HEK293T (cell line): ENCODE data around the gene FAM136A.
"Not testable (repeated sequence)": the region's sequence is repeated elsewhere in the genome, so short reads cannot be mapped to it uniquely, and the experiment has no call there.

Experiments used
- CTCF ChIA-PET: fragments of 350-600 bp; formaldehyde crosslinking; extraction: SDS; loops from one replicate; lab custom pipeline; 2021; ENCODE audit warnings: antibody characterized with exemption, inconsistent platforms; lab: Yijun Ruan, JAX
- POLR2A ChIA-PET: fragments of 350-600 bp; formaldehyde crosslinking; extraction: SDS; loops from one replicate; lab custom pipeline; 2020; ENCODE audit warnings: antibody characterized with exemption, inconsistent platforms; lab: Yijun Ruan, JAX
- DNase-seq: peaks from one replicate; pipeline ENCODE4 v3.0.0; 2012; ENCODE audit warnings: mixed read lengths; ENCODE audit errors: extremely low spot score
- ARNT ChIP-seq: fragments of 450-650 bp; IDR thresholded peaks from 2 replicates; pipeline ENCODE4 v1.6.1; 2017; ENCODE audit warnings: mild to moderate bottlenecking
- BHLHE40 ChIP-seq: fragments of 450-650 bp; IDR thresholded peaks from 2 replicates; pipeline ENCODE4 v1.6.1; 2016; ENCODE audit warnings: mild to moderate bottlenecking, moderate library complexity, borderline replicate concordance
- CTBP1 ChIP-seq: fragments of 450-650 bp; IDR thresholded peaks from 2 replicates; pipeline ENCODE4 v1.6.1; 2016; ENCODE audit warnings: borderline replicate concordance
- ELF4 ChIP-seq: fragments of 450-650 bp; IDR thresholded peaks from 2 replicates; pipeline ENCODE4 v1.6.1; 2017; ENCODE audit warnings: antibody characterized with exemption
- FOXA1 ChIP-seq: fragments of 450-650 bp; IDR thresholded peaks from 2 replicates; pipeline ENCODE4 v1.6.1; 2016; ENCODE audit warnings: mild to moderate bottlenecking
- FOXK2 ChIP-seq: fragments of 450-650 bp; IDR thresholded peaks from 2 replicates; pipeline ENCODE4 v1.6.1; 2016; ENCODE audit warnings: mild to moderate bottlenecking
- FOXM1 ChIP-seq: fragments of 450-650 bp; IDR thresholded peaks from 2 replicates; pipeline ENCODE4 v1.6.1; 2017; ENCODE audit warnings: mild to moderate bottlenecking, borderline replicate concordance
- HDGF ChIP-seq: fragments of 450-650 bp; IDR thresholded peaks from 2 replicates; pipeline ENCODE4 v1.6.1; 2017; ENCODE audit warnings: antibody characterized with exemption, borderline replicate concordance
- L3MBTL2 ChIP-seq: fragments of 450-650 bp; conservative IDR thresholded peaks from 2 replicates; pipeline ENCODE4 v1.6.1; 2016; ENCODE audit warnings: mild to moderate bottlenecking
- LEF1 ChIP-seq: fragments of 450-650 bp; IDR thresholded peaks from 2 replicates; pipeline ENCODE4 v1.6.1; 2017; ENCODE audit warnings: mild to moderate bottlenecking, borderline replicate concordance
- NFRKB ChIP-seq: fragments of 450-650 bp; IDR thresholded peaks from 2 replicates; pipeline ENCODE4 v1.6.1; 2016; ENCODE audit warnings: mild to moderate bottlenecking, moderate library complexity
- SP1 ChIP-seq: fragments of 450-650 bp; IDR thresholded peaks from 2 replicates; pipeline ENCODE4 v1.6.1; 2017
- SUZ12 ChIP-seq: fragments of 450-650 bp; IDR thresholded peaks from 2 replicates; pipeline ENCODE4 v1.6.1; 2016; ENCODE audit warnings: mild to moderate bottlenecking
- TARDBP ChIP-seq: fragments of 450-650 bp; IDR thresholded peaks from 2 replicates; pipeline ENCODE4 v1.6.1; 2016
- ZNF384 ChIP-seq: fragments of 450-650 bp; IDR thresholded peaks from 2 replicates; pipeline ENCODE4 v1.6.1; 2016
- TF ChIP-seq, protein P1 (sequence below): fragments of 450-650 bp; IDR thresholded peaks from 2 replicates; pipeline ENCODE4 v1.6.1; 2016

Gene FAM136A

DNA sequence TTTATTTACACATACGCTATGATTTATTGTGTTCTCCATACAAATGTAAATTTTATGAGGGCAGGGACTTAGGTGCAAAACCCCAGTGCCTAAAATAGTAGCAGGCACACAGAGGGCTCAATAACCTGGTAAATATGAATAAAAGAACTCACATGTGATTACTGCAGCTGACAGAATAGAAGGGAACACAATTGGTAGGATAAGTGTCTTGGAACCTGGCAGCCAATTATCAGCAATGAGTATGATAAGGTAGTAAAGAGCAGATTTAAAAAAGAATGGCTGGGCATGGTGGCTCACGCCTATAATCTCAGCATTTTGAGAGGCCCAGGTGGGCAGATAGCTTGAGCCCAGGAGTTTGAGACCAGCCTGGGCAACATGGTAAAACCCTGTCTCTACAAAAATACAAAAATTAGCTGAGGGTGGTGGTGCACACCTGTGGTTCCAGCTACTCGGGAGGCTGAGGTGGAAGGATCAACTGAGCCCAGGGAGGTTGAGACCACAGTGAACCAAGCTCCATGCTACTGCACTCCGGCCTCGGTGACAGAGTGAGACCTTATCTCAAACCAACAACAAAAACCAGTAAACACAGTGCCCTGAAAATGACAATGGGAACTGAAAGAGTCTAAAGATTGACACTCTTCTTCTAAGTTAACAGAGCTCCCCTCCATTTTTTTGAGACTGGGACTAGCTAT lies 18.2 kb downstream of the FAM136A start:
- TF ChIP-seq FOXA1 (no peak), ZNF384 (no peak), SUZ12 (no peak), ARNT (no peak), ELF4 (no peak), CTBP1 (no peak), BHLHE40 (no peak)
- CTCF ChIA-PET: no interaction called here
- DNase-seq: no peak
- POLR2A ChIA-PET: interaction anchor here (1.2 to 3.7 kb wide), 3 partner anchors 10 to 26 kb away, joined by 3 to 32 read pairs (median 6); partner anchors contain the start of genes FAM136A, PCYOX1 and SNRPG

DNA sequence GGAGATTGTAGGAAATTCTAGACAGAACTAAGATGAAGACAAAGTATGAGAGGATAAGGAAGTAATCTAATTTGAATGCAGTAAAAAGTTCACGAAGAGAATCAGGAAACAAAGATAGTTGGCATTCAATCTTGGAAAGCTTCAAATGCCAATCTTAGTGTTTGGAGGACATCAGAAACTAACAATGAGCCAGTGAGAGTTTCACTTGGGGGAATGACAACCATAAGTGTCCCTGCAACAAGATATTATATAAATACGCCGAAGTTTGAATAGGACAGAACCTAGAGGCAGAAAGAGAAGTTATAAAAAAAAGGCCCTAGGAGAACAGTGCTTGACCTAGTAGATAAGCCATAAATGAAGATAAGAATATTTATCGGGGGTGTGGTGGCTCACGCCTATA lies 19.4 kb downstream of the FAM136A start:
- POLR2A ChIA-PET: interaction anchor here (2.2 to 3.7 kb wide), 2 partner anchors 11 to 25 kb away, joined by 6 to 32 read pairs; partner anchors contain the start of genes PCYOX1 and SNRPG
- TF ChIP-seq TARDBP (no peak), L3MBTL2 (no peak), NFRKB (no peak), ELF4 (no peak), SUZ12 (no peak), ARNT (no peak), FOXA1 (no peak), CTBP1 (no peak), ZNF384 (no peak), HDGF (no peak), FOXM1 (no peak), BHLHE40 (no peak), FOXK2 (no peak), SP1 (no peak)
- CTCF ChIA-PET: no interaction called here
- no peak for DNase-seq

DNA sequence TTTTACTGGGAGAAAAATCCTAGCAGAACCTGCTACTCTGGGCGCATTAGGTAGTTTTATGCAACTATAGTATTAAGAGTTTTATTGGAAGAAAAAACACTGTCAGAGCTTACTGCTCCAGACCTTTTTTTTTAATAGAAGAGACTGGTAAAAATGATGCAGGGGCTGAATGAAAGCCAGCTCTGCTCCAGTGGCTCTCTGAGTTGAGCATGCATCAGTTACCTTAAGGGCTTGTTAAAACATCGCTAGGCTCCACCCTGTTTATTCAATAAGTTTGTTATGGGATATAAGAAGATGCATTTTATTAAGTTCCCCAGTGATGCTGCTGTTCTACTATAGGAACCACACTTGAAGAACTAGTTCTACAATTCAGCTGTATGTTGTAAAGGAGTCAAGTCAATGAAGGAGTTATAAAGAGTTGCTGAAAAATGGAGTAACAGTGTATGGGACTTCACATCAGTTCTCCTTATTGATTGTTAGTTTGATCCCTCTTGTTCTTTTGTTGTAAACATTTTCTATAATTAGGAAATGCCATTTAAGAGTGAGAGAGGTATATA lies 21.5 kb downstream of the FAM136A start:
- DNase-seq: no peak
- TF ChIP-seq FOXK2 (no peak), HDGF (no peak), SUZ12 (no peak), LEF1 (no peak), ELF4 (no peak), L3MBTL2 (no peak), ARNT (no peak)
- ChIA-PET POLR2A (interaction anchor here (0.7 to 1.5 kb wide), 2 partner anchors 13 to 23 kb away, joined by 3 to 7 read pairs; partner anchors contain the start of genes PCYOX1 and SNRPG), CTCF (interaction anchor here (0.6 kb wide), 1 partner anchor 19 kb away, joined by 4 read pairs; no protein-coding TSS in a partner anchor)

DNA sequence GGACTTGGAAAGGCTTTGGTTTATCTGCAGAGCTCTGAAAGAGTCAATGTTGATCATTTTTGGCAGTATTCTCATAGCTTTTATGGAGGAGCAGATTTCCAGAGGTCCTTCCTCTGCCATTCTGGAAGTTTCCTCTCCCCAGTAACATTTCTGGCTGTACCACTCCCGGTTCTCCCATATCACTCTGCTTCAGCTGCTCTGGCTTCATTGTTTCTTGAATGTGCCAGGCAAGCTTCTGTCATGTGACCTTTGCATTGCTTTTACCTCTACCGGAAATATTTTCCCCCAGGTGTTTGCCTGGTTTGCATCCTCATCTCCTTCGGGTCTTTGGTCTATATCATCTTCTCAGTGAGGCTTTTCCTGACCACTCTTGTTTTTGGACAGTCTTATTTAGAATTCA lies 31.5 kb downstream of the FAM136A start:
- ChIA-PET POLR2A (interaction anchor here (1.5 kb wide), 1 partner anchor 12 kb away, joined by 8 read pairs; the partner anchor contains the start of gene PCYOX1), CTCF (interaction anchor here (0.6 kb wide), 1 partner anchor 23 kb away, joined by 3 read pairs; the partner anchor contains the start of gene SNRPG)

DNA sequence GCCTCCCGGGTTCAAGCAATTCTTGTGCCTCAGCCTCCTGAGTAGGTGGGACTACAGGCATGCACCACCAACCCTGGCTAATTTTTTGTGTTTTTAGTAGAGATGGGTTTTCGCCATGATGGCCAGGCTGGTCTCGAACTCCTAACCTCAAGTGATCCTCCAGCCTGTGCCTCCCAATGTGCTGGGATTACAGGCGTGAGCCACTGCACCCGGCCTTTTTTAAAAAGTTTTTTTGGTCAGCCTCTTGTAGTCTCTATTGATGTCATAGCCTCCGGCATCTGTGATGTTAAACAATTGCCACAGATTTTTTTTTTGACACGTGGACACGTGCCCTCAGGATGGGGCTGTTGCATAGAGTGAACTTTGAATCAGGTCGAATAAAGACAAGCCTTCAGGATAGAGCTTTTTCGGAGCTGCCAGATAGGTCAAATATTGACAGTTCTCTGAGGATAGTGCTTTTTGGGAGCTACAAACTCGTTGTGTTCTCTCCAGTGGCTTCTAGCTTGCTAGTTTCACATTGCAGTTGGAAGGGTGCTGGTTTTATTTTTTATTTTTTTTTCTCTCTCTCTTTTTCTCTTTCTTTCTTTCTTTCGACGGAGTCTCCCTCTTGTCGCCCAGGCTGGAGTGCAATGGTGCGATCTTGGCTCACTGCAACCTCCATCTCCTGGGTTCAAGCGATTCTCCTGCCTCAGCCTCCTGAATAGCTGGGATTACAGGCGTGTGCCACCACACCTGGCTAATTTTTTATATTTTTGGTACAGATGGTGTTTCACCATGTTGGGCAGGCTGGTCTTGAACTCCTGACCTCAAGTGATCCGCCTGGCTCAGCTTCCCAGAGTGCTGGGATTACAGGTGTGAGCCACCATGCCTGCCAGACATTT lies 32.2 kb downstream of the FAM136A start:
- ChIA-PET POLR2A (interaction anchor here (0.6 to 1.5 kb wide), 2 partner anchors 12 to 24 kb away, joined by 3 to 8 read pairs; partner anchors contain the start of genes PCYOX1 and SNRPG), CTCF (interaction anchor here (0.6 kb wide), 1 partner anchor 24 kb away, joined by 3 read pairs; the partner anchor contains the start of gene SNRPG)
- not testable (repeated sequence) for DNase-seq

More for the DNA sequence above, 31.5 kb downstream of the FAM136A start:
- DNase-seq: no peak
- TF ChIP-seq SP1 (no peak), CTBP1 (no peak), L3MBTL2 (no peak), LEF1 (no peak), FOXM1 (no peak), TARDBP (no peak), ZNF384 (no peak), BHLHE40 (no peak), ELF4 (no peak), FOXK2 (no peak)

DNA sequence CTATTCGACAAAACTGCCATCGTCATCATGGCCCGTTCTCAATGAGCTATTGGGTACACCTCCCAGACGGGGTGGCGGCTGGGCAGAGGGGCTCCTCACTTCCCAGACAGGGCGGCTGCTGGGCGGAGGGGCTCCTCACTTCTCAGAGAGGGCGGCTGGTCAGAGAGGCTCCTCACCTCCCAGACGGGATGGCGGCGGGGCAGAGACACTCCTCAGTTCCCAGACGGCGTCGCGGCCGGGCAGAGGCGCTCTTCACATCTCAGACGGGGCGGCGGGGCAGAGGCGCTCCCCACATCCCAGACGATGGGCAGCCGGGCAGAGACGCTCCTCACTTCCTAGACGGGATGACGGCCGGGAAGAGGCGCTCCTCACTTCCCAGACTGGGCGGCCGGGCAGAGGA lies 34.9 kb downstream of the FAM136A start:
- POLR2A ChIA-PET, CTCF ChIA-PET: not testable (repeated sequence)

DNA sequence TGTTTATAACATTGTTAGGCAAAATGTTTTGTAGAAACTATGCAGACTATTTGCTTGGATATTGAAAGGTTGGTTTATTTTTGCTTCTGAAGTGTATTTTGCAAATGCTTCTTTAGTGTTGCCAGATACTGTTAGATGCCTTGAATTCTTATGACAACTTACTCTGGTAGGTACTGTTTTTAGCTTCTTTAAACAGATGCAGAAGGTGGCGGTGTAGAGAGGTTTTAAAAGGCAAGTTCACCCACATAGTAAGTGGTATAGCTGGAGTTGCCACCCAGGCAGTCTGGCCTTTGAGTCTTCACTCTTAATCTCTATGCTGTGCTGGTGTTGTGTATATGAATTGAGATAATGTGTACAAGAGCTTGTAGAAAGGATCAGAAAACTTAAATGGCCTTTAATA lies 40.4 kb downstream of the FAM136A start:
- no peak for DNase-seq
- TF ChIP-seq SUZ12 (no peak), L3MBTL2 (no peak), TARDBP (no peak), LEF1 (no peak), BHLHE40 (no peak), FOXK2 (no peak), FOXA1 (no peak), NFRKB (no peak), FOXM1 (no peak), ARNT (no peak), SP1 (no peak)
- TF ChIP-seq, protein P1, sequence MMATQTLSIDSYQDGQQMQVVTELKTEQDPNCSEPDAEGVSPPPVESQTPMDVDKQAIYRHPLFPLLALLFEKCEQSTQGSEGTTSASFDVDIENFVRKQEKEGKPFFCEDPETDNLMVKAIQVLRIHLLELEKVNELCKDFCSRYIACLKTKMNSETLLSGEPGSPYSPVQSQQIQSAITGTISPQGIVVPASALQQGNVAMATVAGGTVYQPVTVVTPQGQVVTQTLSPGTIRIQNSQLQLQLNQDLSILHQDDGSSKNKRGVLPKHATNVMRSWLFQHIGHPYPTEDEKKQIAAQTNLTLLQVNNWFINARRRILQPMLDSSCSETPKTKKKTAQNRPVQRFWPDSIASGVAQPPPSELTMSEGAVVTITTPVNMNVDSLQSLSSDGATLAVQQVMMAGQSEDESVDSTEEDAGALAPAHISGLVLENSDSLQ: no peak
- ChIA-PET POLR2A (interaction anchor here (0.5 to 1.1 kb wide), 2 partner anchors 32 to 348 kb away, joined by 3 to 6 read pairs; partner anchors contain the start of gene SNRPG), CTCF (no interaction called here)

More for the DNA sequence above, 34.9 kb downstream of the FAM136A start:
- DNase-seq: not testable (repeated sequence)
